HL-60 (cell line): ENCODE data around the gene PITHD1.

ENCODE experiments used
- GABPA ChIP-seq: IDR thresholded peaks from 2 replicates; pipeline ENCODE4 v1.6.1; 2012; ENCODE audit warnings: low read depth
- POLR2AphosphoS5 ChIP-seq: IDR thresholded peaks from 2 replicates; pipeline ENCODE4 v1.6.1; 2012; ENCODE audit warnings: low read depth
- SPI1 ChIP-seq: IDR thresholded peaks from 2 replicates; pipeline ENCODE4 v1.6.1; 2012; ENCODE audit warnings: low read depth, mild to moderate bottlenecking, borderline replicate concordance
- TF ChIP-seq, protein P1 (sequence below): IDR thresholded peaks from one replicate; pipeline ENCODE4 v1.5.1; 2011; ENCODE audit warnings: low read length, control low read depth, inconsistent platforms; ENCODE audit not compliant: insufficient read depth
- TF ChIP-seq, protein P2 (sequence below): IDR thresholded peaks from 2 replicates; pipeline ENCODE4 v1.6.1; 2012; ENCODE audit warnings: low read depth; ENCODE audit not compliant: insufficient replicate concordance

DNA sequence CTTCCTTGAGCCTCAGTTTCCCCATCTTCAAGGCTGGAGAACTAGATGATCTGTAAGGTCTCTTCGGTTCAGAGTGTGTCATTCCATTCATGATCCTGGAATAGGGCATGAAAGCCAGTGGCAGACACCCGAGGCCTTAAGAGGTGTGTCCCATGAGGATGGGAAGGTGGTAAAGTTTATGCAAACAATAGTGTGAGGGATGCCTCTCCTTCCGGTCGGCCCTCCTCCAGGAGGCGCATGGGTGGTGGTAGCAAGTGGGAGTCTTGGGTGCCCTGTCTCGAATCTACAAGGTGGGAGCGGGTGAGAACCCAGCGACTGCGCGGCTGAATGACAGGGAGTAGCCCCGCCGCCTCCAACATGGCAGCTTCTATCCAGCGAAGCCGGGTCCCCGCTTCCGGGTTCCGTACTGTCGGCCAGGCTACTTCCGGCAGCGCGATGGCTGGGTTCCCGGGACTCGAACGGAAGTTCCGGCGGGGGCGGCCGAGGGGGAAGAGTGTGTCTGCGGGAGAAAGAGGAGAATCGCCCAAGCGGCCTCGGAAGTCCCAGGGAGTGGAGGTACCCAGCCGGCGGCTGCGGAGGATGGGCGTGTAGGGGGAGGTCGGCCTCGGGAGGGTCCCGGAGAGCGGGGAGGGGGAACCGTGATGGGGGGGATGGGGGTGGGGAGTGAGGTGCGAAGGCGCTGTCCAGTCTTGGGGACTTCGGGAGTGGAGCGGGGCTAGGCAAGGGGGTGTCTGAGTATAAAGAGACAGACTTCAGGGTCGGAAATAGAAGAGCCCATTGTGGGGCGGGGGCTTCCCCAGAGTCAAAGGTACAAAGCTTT is 12.7 kb downstream of the PITHD1 start, which contains the start of gene LYPLA2:
- TF ChIP-seq, protein P1, sequence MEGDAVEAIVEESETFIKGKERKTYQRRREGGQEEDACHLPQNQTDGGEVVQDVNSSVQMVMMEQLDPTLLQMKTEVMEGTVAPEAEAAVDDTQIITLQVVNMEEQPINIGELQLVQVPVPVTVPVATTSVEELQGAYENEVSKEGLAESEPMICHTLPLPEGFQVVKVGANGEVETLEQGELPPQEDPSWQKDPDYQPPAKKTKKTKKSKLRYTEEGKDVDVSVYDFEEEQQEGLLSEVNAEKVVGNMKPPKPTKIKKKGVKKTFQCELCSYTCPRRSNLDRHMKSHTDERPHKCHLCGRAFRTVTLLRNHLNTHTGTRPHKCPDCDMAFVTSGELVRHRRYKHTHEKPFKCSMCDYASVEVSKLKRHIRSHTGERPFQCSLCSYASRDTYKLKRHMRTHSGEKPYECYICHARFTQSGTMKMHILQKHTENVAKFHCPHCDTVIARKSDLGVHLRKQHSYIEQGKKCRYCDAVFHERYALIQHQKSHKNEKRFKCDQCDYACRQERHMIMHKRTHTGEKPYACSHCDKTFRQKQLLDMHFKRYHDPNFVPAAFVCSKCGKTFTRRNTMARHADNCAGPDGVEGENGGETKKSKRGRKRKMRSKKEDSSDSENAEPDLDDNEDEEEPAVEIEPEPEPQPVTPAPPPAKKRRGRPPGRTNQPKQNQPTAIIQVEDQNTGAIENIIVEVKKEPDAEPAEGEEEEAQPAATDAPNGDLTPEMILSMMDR = no peak
- TF ChIP-seq POLR2AphosphoS5 (peak; percentile 75), GABPA (peak; percentile 95), SPI1 (peak; percentile 43; the same call in 1 of the 2 replicates)
- TF ChIP-seq, protein P2, sequence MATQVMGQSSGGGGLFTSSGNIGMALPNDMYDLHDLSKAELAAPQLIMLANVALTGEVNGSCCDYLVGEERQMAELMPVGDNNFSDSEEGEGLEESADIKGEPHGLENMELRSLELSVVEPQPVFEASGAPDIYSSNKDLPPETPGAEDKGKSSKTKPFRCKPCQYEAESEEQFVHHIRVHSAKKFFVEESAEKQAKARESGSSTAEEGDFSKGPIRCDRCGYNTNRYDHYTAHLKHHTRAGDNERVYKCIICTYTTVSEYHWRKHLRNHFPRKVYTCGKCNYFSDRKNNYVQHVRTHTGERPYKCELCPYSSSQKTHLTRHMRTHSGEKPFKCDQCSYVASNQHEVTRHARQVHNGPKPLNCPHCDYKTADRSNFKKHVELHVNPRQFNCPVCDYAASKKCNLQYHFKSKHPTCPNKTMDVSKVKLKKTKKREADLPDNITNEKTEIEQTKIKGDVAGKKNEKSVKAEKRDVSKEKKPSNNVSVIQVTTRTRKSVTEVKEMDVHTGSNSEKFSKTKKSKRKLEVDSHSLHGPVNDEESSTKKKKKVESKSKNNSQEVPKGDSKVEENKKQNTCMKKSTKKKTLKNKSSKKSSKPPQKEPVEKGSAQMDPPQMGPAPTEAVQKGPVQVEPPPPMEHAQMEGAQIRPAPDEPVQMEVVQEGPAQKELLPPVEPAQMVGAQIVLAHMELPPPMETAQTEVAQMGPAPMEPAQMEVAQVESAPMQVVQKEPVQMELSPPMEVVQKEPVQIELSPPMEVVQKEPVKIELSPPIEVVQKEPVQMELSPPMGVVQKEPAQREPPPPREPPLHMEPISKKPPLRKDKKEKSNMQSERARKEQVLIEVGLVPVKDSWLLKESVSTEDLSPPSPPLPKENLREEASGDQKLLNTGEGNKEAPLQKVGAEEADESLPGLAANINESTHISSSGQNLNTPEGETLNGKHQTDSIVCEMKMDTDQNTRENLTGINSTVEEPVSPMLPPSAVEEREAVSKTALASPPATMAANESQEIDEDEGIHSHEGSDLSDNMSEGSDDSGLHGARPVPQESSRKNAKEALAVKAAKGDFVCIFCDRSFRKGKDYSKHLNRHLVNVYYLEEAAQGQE = peak; percentile 41
